HepG2 (cell line): ENCODE data around the gene BABAM2. TPM values are rescaled to one million over a fixed set of nuclear protein-coding genes. Genes with fewer than 3 reads are reported as not detected.

Experiments used
- ATAC-seq: fragments of 200-7000 bp; cut with Tn5 transposase; 3 replicates; pipeline ENCODE4 v1.9.1; 2020; ENCODE audit warnings: mild to moderate bottlenecking, moderate library complexity
- BruUV-seq: library from RNA; stranded (reverse); fragments of 400-500 nt; replicated peaks from 2 replicates; lab custom pipeline; 2021; lab: Mats Ljungman, UMichigan
- CTCF ChIA-PET: fragments of 300-600 bp; formaldehyde crosslinking; extraction: SDS; loops from one replicate; lab custom pipeline; 2021; ENCODE audit warnings: low total read pairs, inconsistent platforms, low intra/inter-chr PET ratio; lab: Yijun Ruan, JAX
- POLR2A ChIA-PET: fragments of 350-600 bp; sonication (Branson Sonifier 250); formaldehyde crosslinking; loops from one replicate; lab custom pipeline; 2020; ENCODE audit warnings: antibody characterized with exemption, inconsistent platforms; lab: Yijun Ruan, JAX
- DNase-seq: peaks from one replicate; pipeline ENCODE4 v3.0.0-alpha.2; 2015; ENCODE audit warnings: low spot score
- FAIRE-seq: peaks from 3 replicates; lab custom pipeline; 2011; peaks lifted over from hg19 to GRCh38; lab: Jason Lieb, UNC
- H2AFZ ChIP-seq: one replicate; pipeline ENCODE4 v1.6.1; 2011; ENCODE audit warnings: low read length, inconsistent platforms
- H3K27ac ChIP-seq: fragments of 300-600 bp; 3 replicates; pipeline ENCODE4 v1.8.0; 2011; ENCODE audit warnings: mixed run types, mild to moderate bottlenecking, mixed read lengths, low read length, inconsistent platforms; ENCODE audit not compliant: insufficient read depth; ENCODE audit errors: extremely low read length
- H3K27me3 ChIP-seq, 2 experiments: fragments of 200-600 bp in 1 of 2; 2 replicates in 1 of 2; 3 replicates in 1 of 2; pipeline versions ENCODE4 v1.6.0 to v1.8.0; 2011; ENCODE audit warnings: low read length in 2 of 2, mild to moderate bottlenecking in 2 of 2, moderate library complexity in 2 of 2, inconsistent platforms in 1 of 2; ENCODE audit not compliant: insufficient read depth in 2 of 2, control insufficient read depth in 1 of 2
- H3K36me3 ChIP-seq, 2 experiments: fragments of 200-600 bp in 1 of 2; replicated peaks in 1 of 2; 2 replicates in 1 of 2; 3 replicates in 1 of 2; pipeline versions ENCODE4 v1.5.1 to v1.8.0; 2011; ENCODE audit warnings: low read length in 2 of 2, inconsistent platforms in 1 of 2; ENCODE audit not compliant: insufficient read depth in 2 of 2, control insufficient read depth in 1 of 2
- H3K4me1 ChIP-seq: 2 replicates; pipeline ENCODE4 v1.5.1; 2012; ENCODE audit warnings: low read length, inconsistent platforms; ENCODE audit not compliant: insufficient read depth
- H3K4me2 ChIP-seq: 2 replicates; pipeline ENCODE4 v1.6.0; 2011; ENCODE audit warnings: low read depth, low read length, inconsistent platforms
- H3K4me3 ChIP-seq, 3 experiments: fragments of 200-600 bp in 1 of 3; sonication (generic), shearing (Covaris generic) in 1 of 3; replicated peaks in 1 of 3; 2 replicates each; pipeline ENCODE4 v1.5.1; 2011 to 2016; ENCODE audit warnings: low read length in 3 of 3, inconsistent platforms in 2 of 3, low read depth in 2 of 3, mild to moderate bottlenecking in 2 of 3, control low read depth in 1 of 3, mixed read lengths in 1 of 3; ENCODE audit not compliant: insufficient read depth in 1 of 3
- H3K79me2 ChIP-seq: one replicate; pipeline ENCODE4 v1.6.1; 2011; ENCODE audit warnings: low read length, inconsistent platforms; ENCODE audit not compliant: insufficient read depth
- H3K9ac ChIP-seq: 2 replicates; pipeline ENCODE4 v1.6.0; 2011; ENCODE audit warnings: mild to moderate bottlenecking, low read depth, low read length, inconsistent platforms; ENCODE audit not compliant: insufficient read depth
- H3K9me3 ChIP-seq: 2 replicates; pipeline ENCODE4 v1.5.1; 2012; ENCODE audit warnings: mild to moderate bottlenecking, low read length
- H4K20me1 ChIP-seq: 2 replicates; pipeline ENCODE4 v1.6.0; 2011; ENCODE audit warnings: inconsistent platforms, mild to moderate bottlenecking, low read length, moderate library complexity; ENCODE audit not compliant: insufficient read depth
- ATF5 ChIP-seq: sonication (generic); formaldehyde crosslinking; IDR thresholded peaks from 2 replicates; pipeline ENCODE4 v1.4.0; 2020; ENCODE audit warnings: mild to moderate bottlenecking, low read depth, missing genetic modification reagents
- HNRNPH1 ChIP-seq: fragments of 200-400 bp; formaldehyde crosslinking; optimal IDR thresholded peaks from 2 replicates; pipeline ENCODE3; 2017; ENCODE audit warnings: mild to moderate bottlenecking, low read depth, low read length
- KAT2B ChIP-seq: fragments of 150-350 bp; IDR thresholded peaks from 2 replicates; pipeline ENCODE4 v1.6.1; 2014; ENCODE audit warnings: low read depth, low read length, borderline replicate concordance
- MAFK ChIP-seq, 2 experiments: IDR thresholded peaks in 1 of 2; conservative IDR thresholded peaks in 1 of 2; 2 replicates each; pipeline ENCODE4 v1.6.1; 2011; ENCODE audit warnings: improper control_type of control experiment in 2 of 2, low read length in 2 of 2
- MATR3 ChIP-seq: sonication (generic); formaldehyde crosslinking; IDR thresholded peaks from 2 replicates; pipeline ENCODE4 v1.4.0; 2020; ENCODE audit warnings: missing genetic modification reagents
- MTF1 ChIP-seq: sonication (generic); formaldehyde crosslinking; IDR thresholded peaks from 2 replicates; pipeline ENCODE4 v1.5.0; 2020; ENCODE audit warnings: missing genetic modification reagents
- PPARG ChIP-seq: conservative IDR thresholded peaks from 2 replicates; pipeline ENCODE4 v1.6.1; 2016; ENCODE audit warnings: missing biosample characterization, missing genetic modification reagents
- SP140L ChIP-seq: sonication (generic); formaldehyde crosslinking; IDR thresholded peaks from 2 replicates; pipeline ENCODE4 v1.4.0; 2020; ENCODE audit warnings: missing genetic modification reagents, borderline replicate concordance
- SRY ChIP-seq: sonication (generic); formaldehyde crosslinking; IDR thresholded peaks from 2 replicates; pipeline ENCODE4 v1.8.0; 2022; ENCODE audit warnings: mild to moderate bottlenecking, missing genetic modification reagents
- TCF7 ChIP-seq: sonication (generic); IDR thresholded peaks from 2 replicates; pipeline ENCODE4 v1.6.1; 2016; ENCODE audit warnings: antibody characterized with exemption, low read depth
- ZBTB20 ChIP-seq: sonication (generic); formaldehyde crosslinking; IDR thresholded peaks from 2 replicates; pipeline ENCODE4 v1.8.1; 2023; ENCODE audit warnings: missing genetic modification reagents, low read depth, mild to moderate bottlenecking, borderline replicate concordance
- ZNF605 ChIP-seq: sonication (generic); formaldehyde crosslinking; IDR thresholded peaks from 2 replicates; pipeline ENCODE4 v1.8.0; 2022; ENCODE audit warnings: mild to moderate bottlenecking, missing genetic modification reagents
- ZNF740 ChIP-seq: sonication (generic); formaldehyde crosslinking; IDR thresholded peaks from 2 replicates; pipeline ENCODE4 v1.4.0; 2020; ENCODE audit warnings: missing genetic modification reagents
- ZNF775 ChIP-seq: sonication (generic); formaldehyde crosslinking; IDR thresholded peaks from 2 replicates; pipeline ENCODE4 v1.4.0; 2020; ENCODE audit warnings: missing genetic modification reagents, mild to moderate bottlenecking, moderate library complexity, borderline replicate concordance
- WGBS: methylation state at CpG from one replicate; pipeline ENCODE4 v1.1.6; 2017; ENCODE audit warnings: low lambda C conversion rate; 5-methylcytosine and 5-hydroxymethylcytosine counted together
- in situ Hi-C: cut with HindIII; loops from 2 replicates; pipeline ENCODE4 v1.10.0; 2017; ENCODE audit warnings: low pct_unique_long_range_greater_than_20kb; ENCODE audit not compliant: extremely low pct_ligation_motif_present
- intact Hi-C: fragments of 100-400 bp; cut with micrococcal nuclease; formaldehyde crosslinking; loops from one replicate; pipeline ENCODE4 v1.10.0; 2022; ENCODE audit not compliant: unreplicated experiment
- polyA plus RNA-seq, 8 experiments: library from polyadenylated mRNA; depleted of rRNA in 3 of 8; stranded (reverse) in 7 of 8; unstranded in 1 of 8; fragments of >200 nt; fragmentation: Illumina TruSeq in 4 of 8; extraction: Trizol in 4 of 8; gene quantifications; 2 replicates each; pipeline versions ENCODE4 v1.2.1 to v1.2.3, GENCODE V29; 2011 to 2016; ENCODE audit warnings: low read depth in 4 of 8, missing spikeins in 1 of 8, mixed read lengths in 1 of 8; ENCODE audit not compliant: insufficient read depth in 1 of 8
- total RNA-seq, 5 experiments: library from RNA; depleted of rRNA; stranded (reverse); fragments of >200 nt; fragmentation: Illumina TruSeq; extraction: Trizol; gene quantifications; 2 replicates each; pipeline ENCODE4 v1.2.3, GENCODE V29; 2016; ENCODE audit warnings: low read depth in 1 of 5
- TF ChIP-seq, protein P1 (sequence below): IDR thresholded peaks from 2 replicates; pipeline ENCODE4 v1.6.1; 2016; ENCODE audit warnings: mild to moderate bottlenecking

Gene BABAM2
- total and polyA plus RNA-seq, 2 of the 13 experiments (the other 11 are each of a cell fraction or from before 2014, with no cell fraction given) = 24.9 to 28.0 TPM

DNA sequence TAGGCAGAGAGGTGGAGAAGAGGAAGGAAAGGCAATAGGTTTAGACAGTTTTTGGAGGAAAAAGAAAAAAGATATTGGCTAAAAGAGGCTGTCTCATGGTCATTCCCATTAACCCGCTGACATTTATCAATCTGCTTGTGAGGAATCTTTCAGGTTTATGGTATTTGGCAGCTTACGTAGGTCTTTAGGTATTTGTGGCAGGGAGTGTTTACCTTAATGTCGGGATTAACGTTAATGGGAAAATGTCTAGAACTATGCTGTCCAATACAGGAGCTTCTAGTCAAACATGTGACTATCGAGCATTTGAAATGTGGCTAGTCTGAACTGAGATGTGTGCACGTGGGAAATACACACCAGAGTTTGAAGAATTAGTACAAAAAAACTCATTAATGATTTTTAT lies 144.2 kb downstream of the BABAM2 start (continued):
- TF ChIP-seq ZNF775 (CRISPR knock-in tag) (no peak), SRY (CRISPR knock-in tag) (no peak)

DNA sequence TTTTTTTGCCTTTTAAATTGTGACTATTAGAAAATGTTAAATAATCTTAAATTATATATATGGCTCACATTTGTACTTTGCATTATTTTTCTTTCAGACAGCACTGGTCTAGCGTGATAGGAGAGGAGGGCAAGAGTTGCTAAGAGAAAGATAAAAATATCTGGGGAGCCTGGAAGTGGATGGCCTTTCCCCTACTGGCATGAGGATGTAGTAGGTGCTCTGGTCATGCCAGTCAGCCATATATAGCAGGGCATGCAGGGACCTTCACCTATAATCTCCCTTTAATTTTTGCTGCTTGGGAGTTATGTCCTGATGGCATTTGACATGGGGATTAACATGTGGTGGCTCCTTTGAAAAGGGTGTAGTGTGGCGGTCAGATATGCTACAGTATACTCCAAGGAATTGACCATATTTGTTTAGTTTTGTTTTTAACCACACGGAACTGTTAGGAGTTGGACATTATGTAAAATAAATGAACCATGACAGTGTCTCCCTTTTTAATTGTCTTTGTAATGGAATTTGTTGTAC lies 144.7 kb downstream of the BABAM2 start:
- BruUV-seq = no TSS peak
- Histone ChIP-seq H3K9ac (no peak overlapping the region), H3K79me2 (no peaks in the 10 kb centered on the region), H2AFZ (no peak overlapping the region), H3K27me3 (no peaks in the 10 kb centered on the region), H4K20me1 (no peaks in the 10 kb centered on the region), H3K4me3 (no peak overlapping the region), H3K9me3 (no peaks in the 10 kb centered on the region), H3K27ac (no peak overlapping the region), H3K4me2 (no peak overlapping the region), H3K36me3 (no peaks in the 10 kb centered on the region; a peak in 1 of 5 replicates), H3K4me1 (no peaks in the 10 kb centered on the region)
- FAIRE-seq (no peak), ATAC-seq (no peak), DNase-seq (no peak)
- TF ChIP-seq PPARG (CRISPR knock-in tag) (no peak), ZNF740 (no peak), HNRNPH1 (no peak), MATR3 (CRISPR knock-in tag) (no peak), MAFK (conservative IDR thresholded peaks at IDR 0.05 in 1 of 2, IDR thresholded peaks at IDR 0.05 in 1 of 2; ENCODE audit: low read length in 2 of 2) (no peak), ZBTB20 (CRISPR knock-in tag) (no peak), ATF5 (CRISPR knock-in tag) (no peak), TCF7 (no peak), ZNF775 (CRISPR knock-in tag) (no peak), MTF1 (CRISPR knock-in tag) (no peak), SP140L (no peak), ZNF605 (CRISPR knock-in tag) (no peak), KAT2B (no peak)
- TF ChIP-seq, protein P1, sequence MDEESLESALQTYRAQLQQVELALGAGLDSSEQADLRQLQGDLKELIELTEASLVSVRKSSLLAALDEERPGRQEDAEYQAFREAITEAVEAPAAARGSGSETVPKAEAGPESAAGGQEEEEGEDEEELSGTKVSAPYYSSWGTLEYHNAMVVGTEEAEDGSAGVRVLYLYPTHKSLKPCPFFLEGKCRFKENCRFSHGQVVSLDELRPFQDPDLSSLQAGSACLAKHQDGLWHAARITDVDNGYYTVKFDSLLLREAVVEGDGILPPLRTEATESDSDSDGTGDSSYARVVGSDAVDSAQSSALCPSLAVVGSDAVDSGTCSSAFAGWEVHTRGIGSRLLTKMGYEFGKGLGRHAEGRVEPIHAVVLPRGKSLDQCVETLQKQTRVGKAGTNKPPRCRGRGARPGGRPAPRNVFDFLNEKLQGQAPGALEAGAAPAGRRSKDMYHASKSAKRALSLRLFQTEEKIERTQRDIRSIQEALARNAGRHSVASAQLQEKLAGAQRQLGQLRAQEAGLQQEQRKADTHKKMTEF (CRISPR knock-in tag) = no peak
- CTCF ChIA-PET = no interaction called here
- WGBS = 97% methylated on average over 3 of the region's 3 CpGs
- intact Hi-C loops (no loop called here), in situ Hi-C loops (no loop called here)
- POLR2A ChIA-PET = no interaction called here
